ENCODE measurements around the gene PAIP2. TPM values are rescaled to one million over a fixed set of nuclear protein-coding genes. Genes with fewer than 3 reads are reported as not detected.
"Not testable (repeated sequence)": the region's sequence is repeated elsewhere in the genome, so short reads cannot be mapped to it uniquely, and the experiment has no call there.

PAIP2 gene
- total RNA-seq, 1 donor from 2014 or later = 75.6 TPM

DNA sequence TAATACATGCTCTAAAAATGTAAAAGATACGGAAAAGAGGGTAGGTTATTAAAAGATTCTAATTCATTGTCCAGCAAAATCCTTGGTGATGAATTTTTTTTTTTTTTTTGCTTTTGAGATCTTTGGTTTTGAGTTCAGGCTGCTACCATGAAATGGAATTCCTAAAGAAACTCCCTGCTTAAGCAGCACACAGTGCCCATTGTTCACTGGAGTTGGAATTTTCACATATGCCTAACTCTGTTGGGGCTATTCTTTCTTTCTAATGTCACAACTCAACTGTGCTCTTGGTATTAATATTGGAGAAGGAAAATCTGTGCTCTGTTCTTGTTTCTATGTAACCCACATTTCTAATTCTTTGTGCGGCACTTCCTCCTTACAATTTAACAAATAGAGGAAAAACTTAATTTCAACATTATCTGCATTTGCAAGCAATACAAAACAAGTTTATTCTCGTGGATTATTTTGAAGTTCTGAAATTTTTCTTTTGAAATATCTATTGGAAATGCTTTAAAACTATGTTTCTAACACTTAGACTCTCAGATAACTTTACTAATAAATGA is 26.5 kb upstream of the PAIP2 start:
- DNase-seq (ENCODE audit: low spot score) = no peak

GRCh38 chr5:139335811-139336210 is 5.8 kb upstream of the PAIP2 start:
- DNase-seq (ENCODE audit: low spot score) = no peak

DNA sequence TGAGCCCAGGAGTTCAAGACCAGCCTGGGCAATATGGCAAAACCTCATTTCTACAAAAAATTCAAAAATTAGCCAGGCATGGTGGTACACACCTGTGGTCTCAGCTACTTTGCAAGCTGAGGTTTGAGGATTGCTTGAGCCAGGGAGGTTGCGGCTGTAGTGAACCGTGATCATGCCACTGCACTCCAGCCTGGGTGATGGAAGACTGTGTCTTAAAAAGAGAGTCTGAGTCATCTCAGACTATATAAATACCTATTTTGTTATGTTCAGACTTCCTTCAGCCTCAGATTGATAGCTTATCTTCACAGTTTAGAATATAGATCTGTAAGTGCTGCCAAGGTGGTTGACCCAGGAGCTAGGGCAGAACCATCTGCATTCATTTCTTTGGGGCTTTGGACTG is 1.6 kb upstream of the PAIP2 start:
- no peak for DNase-seq (ENCODE audit: low spot score)

- no peak for DNase-seq (ENCODE audit: low spot score)
Observed at GRCh38 chr5:139341187-139341688, 416 bp upstream of the PAIP2 start.

- DNase-seq (ENCODE audit: low spot score) = no peak
Observed at GRCh38 chr5:139342423-139342723, 719 bp downstream of the PAIP2 start.

DNA sequence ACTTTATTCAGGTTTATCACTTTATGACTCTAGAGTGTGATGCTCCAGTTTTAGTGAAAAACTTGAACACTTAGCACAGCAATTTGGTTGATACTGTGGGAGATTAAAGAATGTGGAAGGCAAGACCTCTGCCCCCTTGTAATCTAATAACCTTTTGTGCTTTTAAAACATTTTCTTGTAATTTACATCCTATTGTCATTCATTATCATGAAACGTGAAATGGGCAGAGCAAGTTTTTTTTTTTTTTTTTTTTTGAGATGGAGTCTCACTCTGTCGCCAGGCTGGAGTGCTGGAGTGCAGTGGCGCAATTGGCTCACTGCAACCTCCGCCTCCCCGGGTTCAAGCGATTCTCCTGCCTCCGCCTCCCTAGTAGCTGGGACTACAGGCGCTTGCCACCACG is 1.8 kb downstream of the PAIP2 start:
- no peak for DNase-seq (ENCODE audit: low spot score)

DNA sequence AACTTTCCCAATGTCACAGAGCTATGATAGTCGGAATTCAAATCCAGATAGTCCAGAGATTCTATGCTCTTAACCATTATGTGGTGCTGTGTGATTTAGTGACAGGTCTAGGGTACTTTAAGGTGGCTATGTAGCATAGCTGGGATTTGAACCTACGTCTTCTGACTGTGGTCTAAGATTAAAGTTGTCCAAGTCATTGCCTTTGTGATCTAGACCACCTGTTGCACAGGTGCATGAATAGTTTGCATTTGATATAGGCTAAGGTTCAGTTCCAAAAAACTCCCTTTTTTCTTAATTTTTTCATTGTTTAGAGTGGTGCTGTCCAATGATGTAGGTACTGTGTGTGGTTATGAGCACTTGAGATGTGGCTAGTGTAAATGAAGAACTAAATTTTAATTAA is 2.5 kb downstream of the PAIP2 start:
- no peak for DNase-seq (ENCODE audit: low spot score)

DNA sequence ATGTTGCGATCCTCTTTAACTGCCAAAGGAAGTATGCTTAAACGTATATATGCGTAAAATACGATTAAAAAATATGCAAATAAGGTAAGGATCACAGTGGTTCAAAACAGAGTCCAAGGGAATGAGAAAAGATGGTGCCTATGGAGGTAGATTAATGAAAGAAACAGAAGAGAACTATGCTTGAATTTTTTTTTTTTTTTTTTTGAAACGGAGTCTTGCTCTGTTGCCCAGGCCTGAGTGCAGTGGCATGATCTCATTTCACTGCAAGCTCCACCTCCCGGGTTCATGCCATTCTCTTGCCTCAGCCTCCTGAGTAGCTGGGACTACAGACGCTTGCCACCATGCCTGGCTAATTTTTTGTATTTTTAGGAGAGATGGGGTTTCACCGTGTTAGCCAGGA is 3.8 kb downstream of the PAIP2 start:
- DNase-seq (ENCODE audit: low spot score) = not testable (repeated sequence)

DNA sequence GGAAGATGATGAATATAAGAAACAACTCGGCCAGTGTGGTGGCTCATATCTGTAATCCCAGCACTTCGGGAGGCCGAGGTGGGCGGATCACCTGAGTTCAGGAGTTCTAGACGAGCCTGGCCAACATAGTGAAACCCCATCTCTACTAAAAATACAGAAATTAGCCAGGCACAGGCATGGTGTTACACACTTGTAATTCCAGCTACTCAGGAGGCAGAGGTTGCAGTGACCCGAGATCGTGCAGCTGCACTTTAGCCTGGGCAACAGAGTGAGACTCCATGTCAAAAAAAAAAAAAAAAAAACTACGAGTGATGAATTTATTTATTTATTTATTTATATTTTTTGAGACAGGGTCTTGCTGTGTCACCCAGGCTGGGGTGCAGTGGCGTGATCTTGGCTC is 6.2 kb downstream of the PAIP2 start:
- DNase-seq (ENCODE audit: low spot score) = not testable (repeated sequence)

GRCh38 chr5:139354186-139354585 is 12.5 kb downstream of the PAIP2 start:
- DNase-seq (ENCODE audit: low spot score) = no peak

DNA sequence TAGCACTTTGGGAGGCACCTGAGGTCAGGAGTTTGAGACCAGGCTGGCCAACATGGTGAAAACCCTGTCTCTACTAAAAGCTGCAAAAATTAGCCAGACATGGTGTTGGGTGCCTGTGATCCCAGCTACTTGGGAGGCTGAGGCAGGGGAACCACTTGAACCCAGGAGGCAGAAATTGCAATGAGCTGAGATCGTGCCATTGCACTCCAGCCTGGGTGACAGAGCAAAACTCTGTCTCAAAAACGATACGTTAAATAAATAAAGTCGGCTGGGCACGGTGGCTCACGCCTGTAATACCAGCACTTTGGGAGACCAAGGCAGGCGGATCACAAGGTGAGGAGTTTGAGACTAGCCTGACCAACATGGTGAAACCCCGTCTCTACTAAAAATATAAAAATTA is 14.2 kb downstream of the PAIP2 start:
- not testable (repeated sequence) for DNase-seq (ENCODE audit: low spot score)

- no peak for DNase-seq (ENCODE audit: low spot score)
Observed at GRCh38 chr5:139358064-139358463, 16.4 kb downstream of the PAIP2 start.

- no peak for DNase-seq (ENCODE audit: low spot score)
Observed at GRCh38 chr5:139360384-139360783, 18.7 kb downstream of the PAIP2 start.

DNA sequence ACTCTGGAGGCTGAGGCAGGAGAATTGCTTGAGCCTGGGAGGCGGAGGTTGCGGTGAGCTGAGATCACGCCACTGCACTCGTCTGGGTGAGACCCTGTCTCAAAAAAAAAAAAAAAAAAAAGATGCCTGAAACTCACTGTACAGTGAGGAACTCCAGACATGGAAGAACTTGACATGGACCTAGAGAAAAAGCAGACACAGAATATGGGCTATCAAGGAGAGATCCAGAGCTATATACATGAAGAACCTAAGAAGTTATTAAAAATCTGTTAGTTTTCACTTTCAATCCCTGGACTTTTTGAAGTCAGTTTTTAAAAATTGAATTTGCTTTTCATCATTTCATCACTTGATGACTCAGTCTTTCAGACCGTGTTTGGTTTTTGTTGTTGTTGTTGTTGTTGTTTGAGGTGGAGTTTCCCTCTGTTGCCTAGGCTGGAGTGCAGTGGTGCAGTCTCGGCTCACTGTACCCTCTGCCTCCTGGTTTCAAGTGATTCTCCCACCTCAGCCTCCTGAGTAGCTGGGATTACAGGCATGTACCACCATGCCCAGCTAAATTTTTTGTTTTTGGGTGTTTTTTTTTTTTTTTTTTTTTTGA is 20.3 kb downstream of the PAIP2 start:
- no peak for DNase-seq (ENCODE audit: low spot score)

- DNase-seq (ENCODE audit: low spot score) = peak; percentile 29
Observed at GRCh38 chr5:139363937-139364336, 22.3 kb downstream of the PAIP2 start.

DNA sequence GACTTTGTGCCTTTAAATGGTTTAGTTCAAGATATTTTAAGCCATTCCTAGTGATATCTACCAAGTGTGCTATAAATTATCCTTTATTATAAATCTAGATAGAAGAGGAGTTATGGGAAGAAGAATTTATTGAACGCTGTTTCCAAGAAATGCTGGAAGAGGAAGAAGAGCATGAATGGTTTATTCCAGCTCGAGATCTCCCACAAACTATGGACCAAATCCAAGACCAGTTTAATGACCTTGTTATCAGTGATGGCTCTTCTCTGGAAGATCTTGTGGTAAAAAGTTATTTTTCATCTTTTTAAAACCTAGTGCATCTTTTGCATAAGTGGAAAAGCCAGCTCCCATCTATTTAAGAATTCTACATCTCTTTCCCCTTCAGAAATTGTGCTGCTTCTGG is 22.8 kb downstream of the PAIP2 start:
- DNase-seq (ENCODE audit: low spot score) = no peak

DNA sequence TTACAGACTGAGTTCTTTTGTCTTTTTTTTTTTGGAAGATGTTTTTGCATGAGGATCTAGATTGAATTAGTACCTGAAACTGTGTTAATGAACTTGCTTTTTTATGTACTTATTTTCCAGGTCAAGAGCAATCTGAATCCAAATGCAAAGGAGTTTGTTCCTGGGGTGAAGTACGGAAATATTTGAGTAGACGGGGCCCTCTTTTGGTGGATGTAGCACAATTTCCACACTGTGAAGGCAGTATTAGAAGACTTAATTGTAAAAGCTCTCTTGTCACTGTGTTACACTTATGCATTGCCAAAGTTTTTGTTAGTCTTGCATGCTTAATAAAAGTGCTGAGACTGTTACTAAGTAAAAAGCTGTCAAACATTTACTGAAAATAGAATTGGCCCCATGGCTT is 27.0 kb downstream of the PAIP2 start:
- no peak for DNase-seq (ENCODE audit: low spot score)

DNA sequence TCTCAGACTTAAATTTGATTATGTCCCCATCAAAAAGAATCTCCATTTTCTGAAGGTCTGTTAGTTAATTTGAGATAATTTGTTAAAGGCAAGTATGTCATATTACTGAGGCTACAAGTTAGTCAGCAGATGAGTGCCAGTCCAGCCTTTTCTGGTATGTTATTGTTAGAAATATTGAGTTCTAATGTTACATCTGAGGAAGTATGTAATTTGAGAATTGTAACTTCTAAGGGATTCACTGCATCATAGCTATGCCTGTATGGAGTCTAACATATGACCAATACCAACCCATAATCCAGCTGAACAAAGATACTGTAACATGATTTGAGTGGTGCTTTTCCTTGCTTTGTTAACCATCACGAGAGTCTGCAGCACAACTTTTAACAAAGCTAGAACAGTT is 27.5 kb downstream of the PAIP2 start:
- DNase-seq (ENCODE audit: low spot score) = no peak

DNA sequence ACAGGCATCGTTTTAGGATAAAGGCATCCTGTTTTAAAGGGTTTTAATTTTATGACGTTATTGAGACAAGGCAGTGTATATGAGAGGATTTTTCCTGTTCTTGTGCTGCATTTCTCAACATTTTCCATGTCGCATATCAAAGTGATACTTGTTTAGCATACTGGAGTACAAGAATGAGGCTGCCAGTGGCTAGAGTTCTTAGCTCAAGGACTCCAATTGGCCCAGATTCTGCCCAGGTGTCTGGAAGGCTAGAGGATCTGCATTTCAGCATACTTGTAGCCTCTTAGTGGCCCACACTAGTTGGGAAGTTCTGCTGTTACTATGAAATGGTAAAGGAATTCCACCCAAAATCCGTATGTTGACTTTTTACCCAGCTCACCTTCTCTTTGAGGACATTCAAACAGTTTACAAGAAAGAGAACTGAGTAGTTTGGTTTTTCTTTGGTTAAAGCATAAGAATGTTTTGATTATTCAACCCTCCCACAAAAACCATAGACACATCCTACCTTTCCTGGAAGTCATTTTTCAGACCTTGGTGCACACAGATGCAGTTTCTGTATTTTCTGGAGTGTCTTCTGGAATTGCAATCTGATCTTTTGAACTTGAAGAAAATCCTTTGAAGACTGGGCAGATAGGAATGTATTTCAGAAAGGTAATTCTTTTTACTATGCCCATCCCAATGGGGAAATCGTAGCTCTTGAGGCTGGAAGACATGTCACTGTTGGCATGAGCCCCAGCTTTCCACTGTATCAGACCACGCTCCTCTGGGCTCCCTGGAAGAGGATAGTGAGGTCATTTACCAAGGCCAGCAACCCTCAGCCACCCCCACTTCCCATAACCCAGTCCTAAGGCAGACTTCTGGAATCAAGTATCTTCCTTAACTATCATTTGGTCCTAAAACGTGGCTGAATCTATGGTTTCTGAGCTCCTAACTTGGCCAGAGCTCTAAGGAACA is 30.1 kb downstream of the PAIP2 start:
- DNase-seq (ENCODE audit: low spot score) = no peak

DNA sequence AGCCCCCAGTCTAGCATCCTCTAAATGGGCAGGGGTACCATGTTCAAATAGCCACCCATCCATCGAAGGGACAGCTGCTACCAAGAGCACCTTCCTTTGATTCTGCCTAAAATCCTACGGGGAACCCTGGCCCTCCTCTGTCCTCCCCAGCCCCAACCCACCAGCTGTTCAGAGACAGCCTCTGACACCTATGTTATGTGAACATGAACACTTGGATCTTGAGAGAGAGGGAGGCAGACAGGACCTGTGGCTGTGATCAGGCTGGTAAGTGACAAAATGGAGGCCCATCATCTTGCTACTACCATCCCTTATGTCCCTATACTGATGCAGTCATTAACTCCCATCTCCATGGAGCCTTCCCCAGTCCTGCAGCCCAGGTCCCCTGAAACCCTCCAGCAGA is 33.3 kb downstream of the PAIP2 start:
- DNase-seq (ENCODE audit: low spot score) = peak; percentile 26

- DNase-seq (ENCODE audit: low spot score) = no peak
Observed at GRCh38 chr5:139376364-139376763, 34.7 kb downstream of the PAIP2 start.

DNA sequence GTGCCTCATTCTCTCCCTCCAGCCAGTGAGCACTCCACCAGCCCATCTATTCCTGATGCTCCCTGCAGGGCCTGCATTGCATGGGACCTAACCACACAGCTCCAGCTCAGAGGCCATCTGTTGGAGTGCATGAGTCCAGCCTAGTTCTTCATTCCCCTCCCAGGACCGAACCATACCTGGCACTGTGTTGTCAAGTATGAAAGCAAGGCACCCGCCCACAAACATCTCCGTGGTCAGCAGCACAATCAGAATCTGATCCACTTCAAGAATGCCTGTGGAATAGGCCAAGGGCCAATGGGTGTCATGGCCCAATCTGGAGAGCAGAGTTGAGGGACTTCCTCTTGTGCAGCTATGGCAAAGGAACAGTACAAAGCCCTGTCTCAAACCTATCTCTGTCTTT is 35.6 kb downstream of the PAIP2 start:
- no peak for DNase-seq (ENCODE audit: low spot score)
